Cardiac fibroblast (primary cell): ENCODE results near the gene PATJ.
"Not testable (repeated sequence)": the region's sequence is repeated elsewhere in the genome, so short reads cannot be mapped to it uniquely, and the experiment has no call there.

Experiments used
- DNase-seq, 2 donors: peaks; one replicate each; pipeline versions ENCODE4 v3.0.0 to v3.0.0-alpha.2; 2010; ENCODE audit warnings: low read depth in 2 of 2
- H3K4me3 ChIP-seq, 2 donors: replicated peaks in 1 of 2; 1 replicate in 1 of 2; 2 replicates in 1 of 2; pipeline ENCODE4 v1.5.1; 2011; ENCODE audit warnings: low read depth in 2 of 2, low read length in 2 of 2, mild to moderate bottlenecking in 2 of 2, moderate library complexity in 1 of 2
- CTCF ChIP-seq: IDR thresholded peaks from one replicate; pipeline ENCODE4 v1.5.1; 2011; ENCODE audit warnings: low read depth, mild to moderate bottlenecking, low read length, inconsistent platforms

Gene PATJ

GRCh38 chr1:61741711-61742619, at the start of gene PATJ:
PATJ (plus strand) TSS chr1:61742480; CDS start chr1:61762893, 20,413 bp downstream.
- H3K4me3 ChIP-seq: peak within 1 kb of the TSS; percentile 65 to 69
- peak in 1 of 2 donors; percentile 22 for DNase-seq
- no peak for TF ChIP-seq CTCF

- no peak overlapping the region for H3K4me3 ChIP-seq
- DNase-seq: no peak
- TF ChIP-seq CTCF: no peak
Measured at GRCh38 chr1:61699911-61700851, 42.1 kb upstream of the PATJ start.

GRCh38 chr1:61708953-61709907, 33.0 kb upstream of the PATJ start:
- TF ChIP-seq CTCF: no peak
- H3K4me3 ChIP-seq: no peak overlapping the region
- peak; percentile 22 to 67 for DNase-seq

- no peak overlapping the region for H3K4me3 ChIP-seq
- DNase-seq: no peak
- TF ChIP-seq CTCF: no peak
Measured at GRCh38 chr1:61709908-61710289, 32.4 kb upstream of the PATJ start.

GRCh38 chr1:61711257-61711656, 31.0 kb upstream of the PATJ start:
- peak; percentile 32 to 62 for DNase-seq
- not testable (repeated sequence) for H3K4me3 ChIP-seq

GRCh38 chr1:61711969-61712368, 30.3 kb upstream of the PATJ start:
- TF ChIP-seq CTCF: no peak
- H3K4me3 ChIP-seq: no peak overlapping the region
- DNase-seq: no peak

- DNase-seq, H3K4me3 ChIP-seq: not testable (repeated sequence)
Measured at GRCh38 chr1:61718996-61719663, 23.1 kb upstream of the PATJ start.
